Epithelial cell of prostate (primary cell): ENCODE data around the gene ARPC1A.
"Not testable (repeated sequence)": the region's sequence is repeated elsewhere in the genome, so short reads cannot be mapped to it uniquely, and the experiment has no call there.

Source experiments
- DNase-seq: peaks from one replicate; pipeline ENCODE4 v3.0.0-alpha.2; 2011; ENCODE audit warnings: low read depth, low spot score
- H3K27ac ChIP-seq: fragments of 450-650 bp; 2 replicates; pipeline ENCODE4 v1.5.1; 2017; ENCODE audit warnings: mild to moderate bottlenecking

Gene ARPC1A

GRCh38 chr7:99366646-99367045, 40.9 kb downstream of the ARPC1A start:
- no peak for DNase-seq
- H3K27ac ChIP-seq = peak overlapping the region; percentile 45

GRCh38 chr7:99368750-99369389, 43.2 kb downstream of the ARPC1A start:
- peak overlapping the region; percentile 53 for H3K27ac ChIP-seq
- no peak for DNase-seq

- peak overlapping the region; percentile 53 for H3K27ac ChIP-seq
Measured at GRCh38 chr7:99369767-99370391, 44.2 kb downstream of the ARPC1A start.

GRCh38 chr7:99371376-99371920, 45.8 kb downstream of the ARPC1A start:
- no peak for DNase-seq
- peak overlapping the region; percentile 49 for H3K27ac ChIP-seq

More at GRCh38 chr7:99369767-99370391, 44.2 kb downstream of the ARPC1A start:
- no peak for DNase-seq

GRCh38 chr7:99372275-99373090, 46.8 kb downstream of the ARPC1A start:
- DNase-seq = no peak
- peak overlapping the region; percentile 49 for H3K27ac ChIP-seq

GRCh38 chr7:99373091-99374066, 47.7 kb downstream of the ARPC1A start:
- peak overlapping the region; percentile 49 for H3K27ac ChIP-seq
- no peak for DNase-seq

GRCh38 chr7:99374111-99375064, 48.7 kb downstream of the ARPC1A start, which contains the start of gene ARPC1B:
Gene ARPC1B, plus strand, starts transcription at chr7:99374730. Its CDS starts 10,985 bp downstream, at chr7:99385715.
- DNase-seq = no peak

GRCh38 chr7:99375070-99375807, 49.5 kb downstream of the ARPC1A start:
- peak overlapping the region; percentile 89 for H3K27ac ChIP-seq
- no peak for DNase-seq

More at GRCh38 chr7:99374111-99375064, 48.7 kb downstream of the ARPC1A start, which contains the start of gene ARPC1B:
- peak within 1 kb of the TSS; percentile 89 for H3K27ac ChIP-seq

GRCh38 chr7:99379043-99379577, 53.4 kb downstream of the ARPC1A start:
- peak overlapping the region; percentile 89 for H3K27ac ChIP-seq
- no peak for DNase-seq

GRCh38 chr7:99379693-99380031, 54.0 kb downstream of the ARPC1A start:
- H3K27ac ChIP-seq = peak overlapping the region; percentile 89
- not testable (repeated sequence) for DNase-seq

GRCh38 chr7:99380032-99380822, 54.5 kb downstream of the ARPC1A start:
- no peak for DNase-seq
- H3K27ac ChIP-seq = peak overlapping the region; percentile 89

- no peak for DNase-seq
- no peak overlapping the region for H3K27ac ChIP-seq
Measured at GRCh38 chr7:99380823-99381663, 55.3 kb downstream of the ARPC1A start.

- DNase-seq = no peak
- H3K27ac ChIP-seq = no peak overlapping the region
Measured at GRCh38 chr7:99381664-99382075, 56.0 kb downstream of the ARPC1A start.

GRCh38 chr7:99383203-99383602, 57.5 kb downstream of the ARPC1A start:
- no peak for DNase-seq
- H3K27ac ChIP-seq = no peak overlapping the region

- no peak overlapping the region for H3K27ac ChIP-seq
- no peak for DNase-seq
Measured at GRCh38 chr7:99383791-99384370, 58.2 kb downstream of the ARPC1A start.
